IMR-90 (cell line): ENCODE results near the gene HTT. TPM values are rescaled to one million over a fixed set of nuclear protein-coding genes. Genes with fewer than 3 reads are reported as not detected.

ENCODE experiments used
- ATAC-seq: fragments of 200-7000 bp; cut with Tn5 transposase; 2 replicates; pipeline ENCODE4 v1.9.1; 2020; ENCODE audit warnings: low read depth, mild to moderate bottlenecking, moderate library complexity
- BruUV-seq: library from RNA; stranded (reverse); fragments of 400-500 nt; replicated peaks from 2 replicates; lab custom pipeline; 2021; lab: Mats Ljungman, UMichigan
- CTCF ChIA-PET: fragments of 300-600 bp; formaldehyde crosslinking; extraction: SDS; loops from one replicate; lab custom pipeline; 2021; ENCODE audit warnings: antibody characterized with exemption; lab: Yijun Ruan, JAX
- POLR2A ChIA-PET: fragments of 300-600 bp; sonication (Branson Sonifier 250); formaldehyde crosslinking; loops from one replicate; lab custom pipeline; 2022; ENCODE audit warnings: antibody characterized with exemption; ENCODE audit not compliant: unreplicated experiment; lab: Charles Lee
- DNase-seq: peaks from one replicate; pipeline ENCODE4 v3.0.0; 2013
- H2AFZ ChIP-seq: replicated peaks from 2 replicates; pipeline ENCODE3; 2013; ENCODE audit warnings: low read length, mild to moderate bottlenecking; ENCODE audit not compliant: poor library complexity
- H2AK5ac ChIP-seq: 2 replicates; pipeline ENCODE4 v1.6.1; 2013; ENCODE audit warnings: low read depth, low read length, inconsistent platforms
- H2AK9ac ChIP-seq: replicated peaks from 2 replicates; pipeline ENCODE3; 2013; ENCODE audit warnings: mild to moderate bottlenecking, low read depth, low read length, moderate library complexity; ENCODE audit not compliant: poor library complexity
- H2BK120ac ChIP-seq: 2 replicates; pipeline ENCODE4 v1.6.1; 2013; ENCODE audit warnings: low read depth, low read length, inconsistent platforms
- H2BK15ac ChIP-seq: 3 replicates; pipeline ENCODE4 v1.6.1; 2013; ENCODE audit warnings: low read depth, low read length, inconsistent platforms
- H2BK20ac ChIP-seq: 2 replicates; pipeline ENCODE4 v1.6.1; 2013; ENCODE audit warnings: low read depth, mild to moderate bottlenecking, inconsistent platforms, low read length, moderate library complexity
- H2BK5ac ChIP-seq: 2 replicates; pipeline ENCODE4 v1.6.1; 2013; ENCODE audit warnings: mild to moderate bottlenecking, low read depth, low read length, inconsistent platforms; ENCODE audit not compliant: poor library complexity, severe bottlenecking
- H3K14ac ChIP-seq: replicated peaks from 2 replicates; pipeline ENCODE4 v1.6.1; 2013; ENCODE audit warnings: low read depth, low read length, inconsistent platforms
- H3K18ac ChIP-seq: 2 replicates; pipeline ENCODE4 v1.6.1; 2013; ENCODE audit warnings: low read depth, low read length, control low read depth
- H3K23ac ChIP-seq: 2 replicates; pipeline ENCODE4 v1.6.1; 2013; ENCODE audit warnings: low read depth, low read length, inconsistent platforms
- H3K27ac ChIP-seq: 2 replicates; pipeline ENCODE4 v1.5.1; 2013; ENCODE audit warnings: mild to moderate bottlenecking, control low read depth, low read length; ENCODE audit not compliant: insufficient read depth
- H3K27me3 ChIP-seq: 2 replicates; pipeline ENCODE4 v1.6.1; 2013; ENCODE audit warnings: low read length; ENCODE audit not compliant: control insufficient read depth, insufficient read depth
- H3K36me3 ChIP-seq: 2 replicates; pipeline ENCODE4 v1.6.1; 2013; ENCODE audit warnings: low read length, mixed read lengths; ENCODE audit not compliant: control insufficient read depth, insufficient read depth
- H3K4ac ChIP-seq: 2 replicates; pipeline ENCODE4 v1.6.1; 2013; ENCODE audit warnings: low read depth, low read length, inconsistent platforms
- H3K4me1 ChIP-seq: 2 replicates; pipeline ENCODE4 v1.6.1; 2013; ENCODE audit warnings: low read length, mixed read lengths; ENCODE audit not compliant: control insufficient read depth, insufficient read depth
- H3K4me2 ChIP-seq: 2 replicates; pipeline ENCODE4 v1.6.1; 2013; ENCODE audit warnings: low read depth, mild to moderate bottlenecking, control low read depth, low read length, moderate library complexity
- H3K4me3 ChIP-seq: 2 replicates; pipeline ENCODE4 v1.5.1; 2013; ENCODE audit warnings: low read depth, mild to moderate bottlenecking, control low read depth, low read length, moderate library complexity; ENCODE audit not compliant: insufficient read depth
- H3K56ac ChIP-seq: 2 replicates; pipeline ENCODE4 v1.6.1; 2013; ENCODE audit warnings: low read length, inconsistent platforms; ENCODE audit not compliant: insufficient read depth; ENCODE audit errors: extremely low read depth
- H3K79me1 ChIP-seq, 2 experiments: 2 replicates each; pipeline ENCODE4 v1.6.1; 2013; ENCODE audit warnings: low read length in 2 of 2, inconsistent platforms in 1 of 2, low read depth in 1 of 2
- H3K9ac ChIP-seq: 2 replicates; pipeline ENCODE4 v1.6.1; 2013; ENCODE audit warnings: low read depth, low read length, control low read depth
- H3K9me1 ChIP-seq: 2 replicates; pipeline ENCODE4 v1.6.1; 2013; ENCODE audit warnings: low read length, inconsistent platforms; ENCODE audit not compliant: insufficient read depth
- H3K9me3 ChIP-seq: 2 replicates; pipeline ENCODE4 v1.6.1; 2013; ENCODE audit warnings: low read length; ENCODE audit not compliant: control insufficient read depth, insufficient read depth
- H4K20me1 ChIP-seq: 2 replicates; pipeline ENCODE4 v1.6.1; 2013; ENCODE audit warnings: low read length, inconsistent platforms; ENCODE audit not compliant: insufficient read depth
- H4K5ac ChIP-seq: 2 replicates; pipeline ENCODE4 v1.6.1; 2013; ENCODE audit warnings: mild to moderate bottlenecking, low read depth, low read length, control low read depth
- H4K8ac ChIP-seq, 2 experiments: 2 replicates each; pipeline ENCODE4 v1.6.1; 2013; ENCODE audit warnings: low read depth in 2 of 2, low read length in 2 of 2, control low read depth in 1 of 2, inconsistent platforms in 1 of 2
- H4K91ac ChIP-seq: 2 replicates; pipeline ENCODE4 v1.6.1; 2013; ENCODE audit warnings: low read depth, low read length, inconsistent platforms; ENCODE audit not compliant: insufficient read depth
- CHD1 ChIP-seq: IDR thresholded peaks from 2 replicates; pipeline ENCODE4 v1.6.1; 2012; ENCODE audit warnings: low read depth, low read length, improper control_type of control experiment
- WGBS, 2 experiments: methylation state at CpG; one replicate each; pipeline versions ENCODE4 v1.1.5 to v1.1.7; 2013; ENCODE audit warnings: missing lambda C conversion rate in 2 of 2; ENCODE audit not compliant: insufficient read length in 1 of 2; ENCODE audit errors: extremely low coverage in 2 of 2; 5-methylcytosine and 5-hydroxymethylcytosine counted together
- dilution Hi-C: fragments of 300-500 bp; cut with HindIII; formaldehyde crosslinking; loops from one replicate; pipeline ENCODE4 v1.14.3; 2018; ENCODE audit warnings: low sequenced_read_pairs; ENCODE audit not compliant: unreplicated experiment
- in situ Hi-C: fragments of 300-500 bp; cut with MboI; formaldehyde crosslinking; loops from 3 replicates; pipeline ENCODE4 v1.14.3; 2019; ENCODE audit warnings: low sequenced_read_pairs, inconsistent platforms, mixed read lengths
- intact Hi-C: fragments of 100-400 bp; cut with micrococcal nuclease; formaldehyde crosslinking; loops from 2 replicates; pipeline ENCODE4 v1.10.0; 2022
- polyA plus RNA-seq, 3 experiments: library from polyadenylated mRNA; depleted of rRNA; stranded (reverse); fragments of >200 nt; gene quantifications; 2 replicates each; pipeline ENCODE4 v1.2.3, GENCODE V29; 2012; ENCODE audit warnings: low replicate concordance in 1 of 3
- total RNA-seq: library from RNA; depleted of rRNA; stranded (reverse); fragments of >200 nt; gene quantifications from 2 replicates; pipeline ENCODE4 v1.2.3, GENCODE V29; 2012

Gene HTT
- total and polyA plus RNA-seq, 2 of the 4 experiments (the other 2 are of a cell fraction) = 11.6 to 14.3 TPM

DNA sequence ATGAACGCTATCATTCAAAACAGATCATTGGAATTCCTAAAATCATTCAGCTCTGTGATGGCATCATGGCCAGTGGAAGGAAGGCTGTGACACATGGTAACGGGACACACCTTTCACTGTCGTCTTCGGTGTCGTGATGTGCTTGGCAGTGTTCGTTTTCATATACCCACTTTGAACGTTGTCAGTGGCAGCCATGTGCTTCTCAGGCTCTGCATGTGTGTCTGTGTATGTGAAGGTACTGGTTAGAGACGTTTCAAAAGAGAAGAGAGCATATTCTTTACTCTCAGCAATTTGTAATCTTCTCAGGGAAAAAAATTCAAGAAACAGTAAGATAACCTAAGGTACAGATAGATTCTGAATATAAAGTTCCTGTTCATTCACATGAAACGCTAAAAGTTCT lies 103.9 kb downstream of the HTT start:
- Histone ChIP-seq H3K4me2 (no peak overlapping the region), H2BK120ac (no peak overlapping the region), H3K23ac (no peak overlapping the region), H3K4me3 (no peak overlapping the region), H3K79me1 (peaks cover 0 to 6% of the 10 kb centered on the region in 2 experiments; a peak in 3 of 4 replicates), H4K5ac (no peak overlapping the region), H2BK15ac (no peak overlapping the region), H4K91ac (no peak overlapping the region), H3K4me1 (peaks cover 10% of the 10 kb centered on the region), H3K36me3 (peaks cover 39% of the 10 kb centered on the region), H3K56ac (no peak overlapping the region), H2BK20ac (no peak overlapping the region), H3K14ac (no peak overlapping the region), H3K27me3 (no peaks in the 10 kb centered on the region), H3K4ac (no peak overlapping the region), H3K9me1 (peaks cover 7% of the 10 kb centered on the region), H2AFZ (no peak overlapping the region), H2AK5ac (no peak overlapping the region), H4K20me1 (peaks cover 5% of the 10 kb centered on the region), H4K8ac (no peak overlapping the region), H2AK9ac (no peak overlapping the region), H2BK5ac (no peak overlapping the region), H3K9me3 (no peaks in the 10 kb centered on the region), H3K18ac (no peak overlapping the region), H3K9ac (no peak overlapping the region), H3K27ac (no peak overlapping the region)
- ATAC-seq (no peak), DNase-seq (no peak)
- ChIA-PET CTCF (no interaction called here), POLR2A (no interaction called here)
- no peak for TF ChIP-seq CHD1
- WGBS, 2 experiments = 100% methylated on average over 4 of the region's 9 CpGs; no CpG with 5 or more reads in 1 of the 2 experiments
- in situ Hi-C loops = no loop called here
- no TSS peak for BruUV-seq
- intact Hi-C loops = no loop called here
- dilution Hi-C loops = no loop called here
